HG02759 (cell line): Measurements from ENCODE around the gene MMEL1.
"Not testable (repeated sequence)": the region's sequence is repeated elsewhere in the genome, so short reads cannot be mapped to it uniquely, and the experiment has no call there.

Experiments
- ATAC-seq: cut with Tn5 transposase; IDR thresholded peaks from one replicate; pipeline ENCODE4 v1.9.1; 2021; ENCODE audit warnings: mild to moderate bottlenecking, moderate library complexity; ENCODE audit not compliant: unreplicated experiment

MMEL1 gene

GRCh38 chr1:2632561-2633361 lies at the start of gene MMEL1:
Gene MMEL1 (minus strand): TSS chr1:2633016. CDS start chr1:2629484, 3,532 bp downstream.
- no peak for ATAC-seq

- ATAC-seq, result not testable (repeated sequence)
Measured at GRCh38 chr1:2676726-2677125, 43.9 kb upstream of the MMEL1 start.

GRCh38 chr1:2671656-2672055 lies 38.8 kb upstream of the MMEL1 start:
- ATAC-seq, result not testable (repeated sequence)

- not testable (repeated sequence) for ATAC-seq
Measured at GRCh38 chr1:2659806-2660205, 27.0 kb upstream of the MMEL1 start.

DNA sequence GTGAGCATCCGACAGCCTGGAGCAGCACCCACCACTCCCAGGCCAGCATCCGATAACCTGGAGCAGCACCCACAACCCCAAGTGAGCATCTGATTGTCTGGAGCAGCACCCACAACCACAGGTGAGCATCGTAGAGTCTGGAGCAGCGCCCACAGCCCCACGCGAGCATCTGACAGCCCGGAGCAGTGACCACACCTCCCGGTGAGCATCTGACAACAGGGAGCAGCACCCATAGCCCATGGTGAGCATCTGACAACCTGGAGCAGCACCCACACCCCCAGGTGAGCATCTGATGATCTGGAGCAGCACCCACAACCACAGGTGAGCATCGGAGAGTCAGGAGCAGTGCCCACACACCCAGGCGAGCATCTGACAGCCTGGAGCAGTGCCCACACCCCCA lies 25.1 kb upstream of the MMEL1 start:
- ATAC-seq, result not testable (repeated sequence)

DNA sequence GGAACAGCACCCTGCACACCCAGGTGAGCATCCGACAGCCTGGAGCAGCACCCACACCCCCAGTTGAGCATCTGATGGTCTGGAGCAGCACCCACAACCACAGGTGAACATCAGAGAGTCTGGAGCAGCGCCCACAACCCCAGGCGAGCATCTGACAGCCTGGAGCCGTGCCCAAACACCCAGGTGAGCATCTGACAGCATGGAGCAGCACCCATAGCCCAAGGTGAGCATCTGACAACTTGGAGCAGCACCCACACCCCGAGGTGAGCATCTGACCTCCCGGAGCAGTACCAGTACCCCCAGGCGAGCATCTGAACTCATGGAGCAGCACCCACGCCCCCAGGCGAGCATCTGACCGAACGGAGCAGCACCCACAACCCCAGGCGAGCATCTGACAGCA lies 24.3 kb upstream of the MMEL1 start:
- ATAC-seq, result not testable (repeated sequence)

- ATAC-seq, result not testable (repeated sequence)
Measured at GRCh38 chr1:2655598-2656434, 23.0 kb upstream of the MMEL1 start.

DNA sequence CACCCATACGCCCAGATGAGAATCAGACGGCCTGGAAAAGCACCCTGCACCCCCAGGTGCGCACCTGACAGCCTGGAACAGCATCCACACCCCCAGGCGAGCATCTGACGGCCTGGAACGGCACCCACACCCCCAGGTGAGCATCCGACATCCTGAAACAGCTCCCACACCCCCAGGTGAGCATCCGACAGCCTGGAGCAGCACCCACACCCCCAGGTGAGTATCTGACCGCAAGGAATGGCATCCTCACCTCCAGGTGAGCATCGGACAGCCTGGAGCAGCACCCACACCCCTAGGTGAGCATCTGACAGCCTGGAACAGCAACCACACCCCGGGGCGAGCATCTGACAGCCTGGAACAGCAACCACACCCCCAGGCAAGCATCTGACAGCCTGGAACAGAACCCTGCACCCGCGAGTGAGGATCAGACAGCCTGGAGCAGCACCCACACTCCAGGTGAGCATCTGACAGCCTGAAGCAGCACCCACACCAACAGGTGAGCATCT lies 21.7 kb upstream of the MMEL1 start:
- not testable (repeated sequence) for ATAC-seq

GRCh38 chr1:2653741-2654442 lies 21.1 kb upstream of the MMEL1 start:
- not testable (repeated sequence) for ATAC-seq

GRCh38 chr1:2652926-2653571 lies 20.2 kb upstream of the MMEL1 start:
- ATAC-seq, result not testable (repeated sequence)

- not testable (repeated sequence) for ATAC-seq
Measured at GRCh38 chr1:2652152-2652925, 19.5 kb upstream of the MMEL1 start.

DNA sequence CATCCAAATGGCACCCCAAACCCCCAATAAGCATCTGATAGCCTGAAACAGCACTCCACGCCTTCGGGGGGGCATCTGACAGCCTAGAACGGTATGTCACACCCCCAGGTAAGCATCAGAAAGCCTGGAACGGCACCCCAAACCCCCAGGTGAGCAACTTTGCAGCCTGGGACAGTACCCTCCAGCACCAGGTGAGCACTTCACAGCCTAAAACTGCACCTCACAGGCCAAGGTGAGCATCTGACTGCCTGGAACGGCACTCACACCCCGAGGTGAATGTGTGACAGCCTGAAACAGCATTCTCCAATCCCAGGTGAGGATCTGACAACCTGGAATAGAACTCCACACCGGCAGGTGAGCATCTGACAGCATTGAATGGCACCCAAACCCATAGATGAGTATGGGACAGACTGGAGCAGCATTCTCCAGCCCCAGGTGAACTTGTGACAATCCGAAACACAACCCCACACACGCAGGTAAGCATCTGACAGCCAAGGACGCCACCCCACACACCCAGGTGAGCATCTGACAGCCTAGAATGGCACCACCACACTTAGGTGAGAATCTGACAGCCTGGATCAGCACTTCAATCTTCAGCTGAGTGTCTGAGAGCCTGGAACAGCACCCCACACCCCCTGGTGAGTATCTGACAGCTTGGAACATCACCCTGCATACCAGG lies 18.3 kb upstream of the MMEL1 start:
- ATAC-seq, result no peak

GRCh38 chr1:2646837-2647236 lies 14.0 kb upstream of the MMEL1 start:
- ATAC-seq, result no peak

DNA sequence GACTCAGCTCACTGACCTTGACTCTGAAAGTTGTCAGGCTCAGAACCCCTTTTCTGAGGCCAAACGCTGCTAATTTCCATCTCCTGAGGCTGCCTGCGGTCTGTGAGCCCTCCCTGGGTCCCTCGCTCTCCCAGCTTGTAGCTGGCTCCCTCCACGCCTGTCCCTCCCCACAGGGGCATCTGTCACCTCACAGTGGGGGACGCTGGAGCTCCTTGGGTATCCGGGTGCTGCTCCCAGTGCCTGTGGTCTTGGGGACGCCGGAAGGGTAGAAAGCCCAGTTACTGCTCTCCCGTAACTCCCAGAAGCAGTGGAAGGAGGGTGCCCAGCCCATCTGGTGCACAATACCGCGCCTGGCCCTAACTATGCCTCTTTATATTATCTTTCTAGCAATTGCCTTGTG lies 13.0 kb upstream of the MMEL1 start:
- no peak for ATAC-seq

DNA sequence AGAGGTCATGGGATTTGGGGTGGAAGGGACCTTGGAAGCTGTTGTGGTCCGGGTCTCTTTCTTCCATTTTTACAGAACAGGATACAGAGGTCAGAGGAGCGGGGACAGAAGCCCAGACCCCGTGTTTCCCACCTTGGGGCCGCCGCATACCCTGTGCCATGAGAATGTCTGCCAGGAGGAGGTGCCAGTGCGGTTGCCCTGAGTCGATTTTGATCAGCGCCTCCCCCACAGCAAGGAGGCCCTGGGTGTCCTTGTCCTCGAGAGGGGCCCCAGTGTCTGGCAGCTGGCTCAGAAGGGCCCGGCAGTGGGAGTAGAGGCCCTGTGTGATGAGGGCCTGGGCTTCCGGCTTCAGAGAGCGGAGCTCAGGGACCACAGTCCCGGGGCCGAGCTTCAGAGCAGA lies 12.3 kb upstream of the MMEL1 start:
- ATAC-seq, result no peak

- ATAC-seq, result no peak
Measured at GRCh38 chr1:2644591-2645101, 11.8 kb upstream of the MMEL1 start.

- no peak for ATAC-seq
Measured at GRCh38 chr1:2644171-2644570, 11.4 kb upstream of the MMEL1 start.

DNA sequence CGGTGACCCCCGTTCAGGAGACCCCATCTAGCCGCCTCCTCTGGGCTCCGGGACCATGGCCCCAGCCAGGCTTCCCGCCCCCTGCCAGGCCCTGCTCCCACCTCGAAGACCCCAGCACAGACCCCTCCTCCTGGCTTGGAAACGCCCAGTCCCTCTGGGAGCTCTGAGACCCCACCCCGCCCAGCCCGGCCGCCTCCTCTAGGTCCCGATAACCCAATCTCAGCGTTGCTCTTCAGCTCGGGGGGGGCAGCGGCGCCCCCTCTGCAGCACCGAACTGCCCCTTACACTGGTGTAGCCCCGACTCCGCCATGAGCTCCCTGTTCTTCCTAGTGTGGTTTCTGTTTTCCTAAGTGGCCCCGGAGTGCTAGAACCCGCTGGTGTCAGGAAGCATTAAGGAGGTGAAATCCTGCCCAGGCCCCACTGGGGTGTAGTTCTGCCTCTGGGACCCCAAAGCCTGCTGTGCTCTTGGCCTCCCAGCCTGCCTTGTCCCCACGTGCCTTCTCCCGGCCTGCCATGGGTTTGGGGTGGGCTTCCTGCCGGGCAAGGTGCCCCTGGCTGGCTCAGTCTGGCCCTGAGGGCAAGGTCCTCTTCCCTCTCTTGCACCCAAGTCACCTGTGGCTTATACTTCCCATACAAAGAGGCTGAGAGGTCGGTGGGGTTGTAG lies 10.7 kb upstream of the MMEL1 start:
- no peak for ATAC-seq
